SK-N-SH treated with all-trans-retinoic acid at 6 μM for 48 hours (cell line): ENCODE data around the gene THSD4.
"Not testable (repeated sequence)": the region's sequence is repeated elsewhere in the genome, so short reads cannot be mapped to it uniquely, and the experiment has no call there.

Experiments
- ATAC-seq: fragments of 200-7000 bp; cut with Tn5 transposase; 3 replicates; pipeline ENCODE4 v1.9.1; 2020; ENCODE audit warnings: mild to moderate bottlenecking, moderate library complexity
- ARNTL ChIP-seq: fragments of 450-650 bp; formaldehyde crosslinking; IDR thresholded peaks from 2 replicates; pipeline ENCODE4 v1.5.0; 2020; ENCODE audit warnings: low read depth, mild to moderate bottlenecking, moderate library complexity, borderline replicate concordance
- BACH2 ChIP-seq: fragments of 250-450 bp; sonication (Bioruptor Pico); IDR thresholded peaks from 2 replicates; pipeline ENCODE4 v1.9.0; 2021; ENCODE audit warnings: mild to moderate bottlenecking, borderline replicate concordance
- CSDC2 ChIP-seq: fragments of 250-450 bp; sonication (Bioruptor Pico); IDR thresholded peaks from 2 replicates; pipeline ENCODE4 v1.5.0; 2020; ENCODE audit warnings: mild to moderate bottlenecking, moderate library complexity
- ESRRG ChIP-seq: fragments of 250-450 bp; sonication (Bioruptor Pico); IDR thresholded peaks from 2 replicates; pipeline ENCODE4 v1.6.1; 2021; ENCODE audit warnings: mild to moderate bottlenecking
- GLIS3 ChIP-seq: fragments of 250-450 bp; sonication (Bioruptor Pico); IDR thresholded peaks from 2 replicates; pipeline ENCODE4 v1.5.0; 2020; ENCODE audit warnings: mild to moderate bottlenecking, moderate library complexity
- ISL1 ChIP-seq: fragments of 250-450 bp; sonication (Bioruptor Pico); IDR thresholded peaks from 2 replicates; pipeline ENCODE4 v2.1.2; 2022; ENCODE audit warnings: mild to moderate bottlenecking, moderate library complexity
- OSR1 ChIP-seq: fragments of 250-450 bp; sonication (Bioruptor Pico); IDR thresholded peaks from 2 replicates; pipeline ENCODE4 v1.8.0; 2022; ENCODE audit warnings: moderate library complexity, mild to moderate bottlenecking, inconsistent platforms
- PPARA ChIP-seq: fragments of 250-450 bp; sonication (Bioruptor Pico); IDR thresholded peaks from 2 replicates; pipeline ENCODE4 v1.5.0; 2020; ENCODE audit warnings: mild to moderate bottlenecking, borderline replicate concordance
- TOX ChIP-seq: fragments of 250-450 bp; sonication (Bioruptor Pico); IDR thresholded peaks from 2 replicates; pipeline ENCODE4 v1.8.0; 2021; ENCODE audit warnings: mild to moderate bottlenecking, moderate library complexity, borderline replicate concordance
- ZC3H10 ChIP-seq: fragments of 250-450 bp; sonication (Bioruptor Pico); IDR thresholded peaks from 2 replicates; pipeline ENCODE4 v1.5.1; 2021; ENCODE audit warnings: mild to moderate bottlenecking, moderate library complexity
- ZFP3 ChIP-seq: fragments of 250-450 bp; sonication (Bioruptor Pico); IDR thresholded peaks from 2 replicates; pipeline ENCODE4 v1.5.0; 2020; ENCODE audit warnings: mild to moderate bottlenecking, moderate library complexity
- ZFP30 ChIP-seq: fragments of 450-650 bp; formaldehyde crosslinking; IDR thresholded peaks from 2 replicates; pipeline ENCODE4 v1.5.0; 2022; ENCODE audit warnings: mild to moderate bottlenecking, moderate library complexity
- ZNF565 ChIP-seq: fragments of 450-650 bp; formaldehyde crosslinking; conservative IDR thresholded peaks from 2 replicates; pipeline ENCODE4 v1.5.0; 2020; ENCODE audit warnings: low read depth, mild to moderate bottlenecking, moderate library complexity
- ZNF8 ChIP-seq: fragments of 450-650 bp; formaldehyde crosslinking; IDR thresholded peaks from 2 replicates; pipeline ENCODE4 v1.5.0; 2020; ENCODE audit warnings: mild to moderate bottlenecking, moderate library complexity
- TF ChIP-seq, protein P1 (sequence below): fragments of 250-450 bp; sonication (Bioruptor Pico); IDR thresholded peaks from 2 replicates; pipeline ENCODE4 v1.8.0; 2020; ENCODE audit warnings: mild to moderate bottlenecking, moderate library complexity, borderline replicate concordance
- TF ChIP-seq, protein P2 (sequence below): fragments of 250-450 bp; sonication (Bioruptor Pico); IDR thresholded peaks from 2 replicates; pipeline ENCODE4 v1.8.0; 2021; ENCODE audit warnings: low read depth, mild to moderate bottlenecking, moderate library complexity, borderline replicate concordance
- TF ChIP-seq, protein P3 (sequence below): fragments of 250-450 bp; sonication (Bioruptor Pico); IDR thresholded peaks from 2 replicates; pipeline ENCODE4 v1.5.1; 2021; ENCODE audit warnings: mild to moderate bottlenecking, moderate library complexity

THSD4 gene

GRCh38 chr15:71670222-71670621, 555.0 kb downstream of the THSD4 start:
- TF ChIP-seq ZNF8 (CRISPR knock-in tag), result peak; percentile 50; the same call in 1 of the 2 replicates
- TF ChIP-seq, all 23 proteins: peak for 1; not testable (repeated sequence) for 22
- not testable (repeated sequence) for ATAC-seq

GRCh38 chr15:71674354-71674753, 559.1 kb downstream of the THSD4 start:
- ATAC-seq, result no peak
- TF ChIP-seq CSDC2 (CRISPR knock-in tag) (no peak), ZC3H10 (CRISPR knock-in tag) (no peak), OSR1 (CRISPR knock-in tag) (no peak)
- TF ChIP-seq, protein P1, sequence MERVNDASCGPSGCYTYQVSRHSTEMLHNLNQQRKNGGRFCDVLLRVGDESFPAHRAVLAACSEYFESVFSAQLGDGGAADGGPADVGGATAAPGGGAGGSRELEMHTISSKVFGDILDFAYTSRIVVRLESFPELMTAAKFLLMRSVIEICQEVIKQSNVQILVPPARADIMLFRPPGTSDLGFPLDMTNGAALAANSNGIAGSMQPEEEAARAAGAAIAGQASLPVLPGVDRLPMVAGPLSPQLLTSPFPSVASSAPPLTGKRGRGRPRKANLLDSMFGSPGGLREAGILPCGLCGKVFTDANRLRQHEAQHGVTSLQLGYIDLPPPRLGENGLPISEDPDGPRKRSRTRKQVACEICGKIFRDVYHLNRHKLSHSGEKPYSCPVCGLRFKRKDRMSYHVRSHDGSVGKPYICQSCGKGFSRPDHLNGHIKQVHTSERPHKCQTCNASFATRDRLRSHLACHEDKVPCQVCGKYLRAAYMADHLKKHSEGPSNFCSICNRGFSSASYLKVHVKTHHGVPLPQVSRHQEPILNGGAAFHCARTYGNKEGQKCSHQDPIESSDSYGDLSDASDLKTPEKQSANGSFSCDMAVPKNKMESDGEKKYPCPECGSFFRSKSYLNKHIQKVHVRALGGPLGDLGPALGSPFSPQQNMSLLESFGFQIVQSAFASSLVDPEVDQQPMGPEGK (CRISPR knock-in tag), result no peak

DNA sequence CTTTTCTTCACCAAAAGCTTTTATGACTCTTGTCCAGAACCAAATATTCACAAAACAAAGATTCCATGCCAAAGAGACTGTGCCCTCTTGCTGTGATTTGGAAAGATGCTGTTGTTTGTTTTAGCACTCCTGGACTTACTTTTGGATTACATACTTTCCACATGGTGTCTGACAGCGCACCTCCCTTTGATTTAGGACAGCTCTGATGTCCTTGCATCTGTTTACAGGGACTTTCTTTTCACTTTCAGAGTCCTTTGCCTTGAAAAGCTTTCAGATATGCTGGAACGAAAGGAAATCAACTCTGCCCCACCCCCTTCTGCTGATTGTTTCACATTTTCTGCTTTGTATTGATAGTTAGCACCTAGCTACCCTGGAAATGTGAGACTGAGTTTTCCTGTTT, 562.1 kb downstream of the THSD4 start:
- ATAC-seq, result no peak
- TF ChIP-seq CSDC2 (CRISPR knock-in tag) (no peak), ZNF565 (no peak), ZFP30 (CRISPR knock-in tag) (no peak), ZC3H10 (CRISPR knock-in tag) (no peak), ESRRG (CRISPR knock-in tag) (no peak), ARNTL (no peak), OSR1 (CRISPR knock-in tag) (no peak), GLIS3 (CRISPR knock-in tag) (no peak), PPARA (CRISPR knock-in tag) (no peak), ZFP3 (CRISPR knock-in tag) (no peak), TOX (CRISPR knock-in tag) (no peak)
- TF ChIP-seq, protein P2, sequence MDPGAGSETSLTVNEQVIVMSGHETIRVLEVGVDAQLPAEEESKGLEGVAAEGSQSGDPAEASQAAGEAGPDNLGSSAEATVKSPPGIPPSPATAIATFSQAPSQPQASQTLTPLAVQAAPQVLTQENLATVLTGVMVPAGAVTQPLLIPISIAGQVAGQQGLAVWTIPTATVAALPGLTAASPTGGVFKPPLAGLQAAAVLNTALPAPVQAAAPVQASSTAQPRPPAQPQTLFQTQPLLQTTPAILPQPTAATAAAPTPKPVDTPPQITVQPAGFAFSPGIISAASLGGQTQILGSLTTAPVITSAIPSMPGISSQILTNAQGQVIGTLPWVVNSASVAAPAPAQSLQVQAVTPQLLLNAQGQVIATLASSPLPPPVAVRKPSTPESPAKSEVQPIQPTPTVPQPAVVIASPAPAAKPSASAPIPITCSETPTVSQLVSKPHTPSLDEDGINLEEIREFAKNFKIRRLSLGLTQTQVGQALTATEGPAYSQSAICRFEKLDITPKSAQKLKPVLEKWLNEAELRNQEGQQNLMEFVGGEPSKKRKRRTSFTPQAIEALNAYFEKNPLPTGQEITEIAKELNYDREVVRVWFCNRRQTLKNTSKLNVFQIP (CRISPR knock-in tag), result no peak
- TF ChIP-seq, protein P1 (CRISPR knock-in tag), result no peak
- TF ChIP-seq, protein P3, sequence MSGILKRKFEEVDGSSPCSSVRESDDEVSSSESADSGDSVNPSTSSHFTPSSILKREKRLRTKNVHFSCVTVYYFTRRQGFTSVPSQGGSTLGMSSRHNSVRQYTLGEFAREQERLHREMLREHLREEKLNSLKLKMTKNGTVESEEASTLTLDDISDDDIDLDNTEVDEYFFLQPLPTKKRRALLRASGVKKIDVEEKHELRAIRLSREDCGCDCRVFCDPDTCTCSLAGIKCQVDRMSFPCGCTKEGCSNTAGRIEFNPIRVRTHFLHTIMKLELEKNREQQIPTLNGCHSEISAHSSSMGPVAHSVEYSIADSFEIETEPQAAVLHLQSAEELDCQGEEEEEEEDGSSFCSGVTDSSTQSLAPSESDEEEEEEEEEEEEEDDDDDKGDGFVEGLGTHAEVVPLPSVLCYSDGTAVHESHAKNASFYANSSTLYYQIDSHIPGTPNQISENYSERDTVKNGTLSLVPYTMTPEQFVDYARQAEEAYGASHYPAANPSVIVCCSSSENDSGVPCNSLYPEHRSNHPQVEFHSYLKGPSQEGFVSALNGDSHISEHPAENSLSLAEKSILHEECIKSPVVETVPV (CRISPR knock-in tag), result no peak
- TF ChIP-seq, all 23 proteins: peak for 0

DNA sequence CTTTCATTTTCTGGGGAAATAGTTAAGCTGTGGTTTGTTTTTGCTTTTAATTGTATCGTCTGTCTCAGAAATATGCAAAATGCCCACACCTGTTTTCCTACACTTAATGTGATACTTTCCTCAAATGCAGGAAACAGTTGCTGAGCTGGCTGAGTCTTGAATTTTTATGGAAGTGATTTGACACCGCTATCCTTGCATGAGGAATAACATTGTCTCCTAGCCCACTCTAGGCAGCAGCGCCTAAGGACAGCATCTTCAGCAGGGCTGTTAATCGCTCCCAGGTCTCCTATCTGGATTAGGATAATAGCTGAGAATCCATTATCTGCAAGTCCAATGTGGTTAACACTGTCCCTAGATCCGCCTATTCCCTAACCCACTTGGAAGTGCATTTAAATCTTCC, 562.5 kb downstream of the THSD4 start:
- no peak for ATAC-seq
- no peak for TF ChIP-seq BACH2 (CRISPR knock-in tag)
- TF ChIP-seq ARNTL, result no peak

- TF ChIP-seq GLIS3 (CRISPR knock-in tag), result no peak
- TF ChIP-seq TOX (CRISPR knock-in tag), result no peak
- TF ChIP-seq ESRRG (CRISPR knock-in tag), result no peak
- no peak for TF ChIP-seq BACH2 (CRISPR knock-in tag)
- no peak for TF ChIP-seq ZNF8 (CRISPR knock-in tag)
- no peak for TF ChIP-seq ISL1 (CRISPR knock-in tag)
- no peak for TF ChIP-seq ZFP3 (CRISPR knock-in tag)
- no peak for TF ChIP-seq ARNTL
- TF ChIP-seq, protein P2 (CRISPR knock-in tag), result no peak
- ATAC-seq, result no peak
Measured at GRCh38 chr15:71678191-71678590, 562.9 kb downstream of the THSD4 start.
